Neutrophil (primary cell): ENCODE data around the gene MADD.

Source experiments
- H3K27ac ChIP-seq: fragments of 200-600 bp; sonication (generic); 2 replicates; pipeline ENCODE4 v1.5.1; 2016; ENCODE audit warnings: mild to moderate bottlenecking, moderate library complexity
- H3K27me3 ChIP-seq: fragments of 200-600 bp; sonication (generic); 2 replicates; pipeline ENCODE4 v1.6.0; 2016; ENCODE audit warnings: mild to moderate bottlenecking
- H3K36me3 ChIP-seq: fragments of 200-600 bp; sonication (generic); 2 replicates; pipeline ENCODE4 v1.5.1; 2017
- H3K4me1 ChIP-seq, 2 experiments: fragments of 200-600 bp in 1 of 2; sonication (generic) in 1 of 2; 1 replicate in 1 of 2; 2 replicates in 1 of 2; pipeline versions ENCODE4 v1.5.1 to v1.6.1; 2013 to 2016; ENCODE audit warnings: low read depth in 1 of 2, low read length in 1 of 2, mild to moderate bottlenecking in 1 of 2, moderate library complexity in 1 of 2; ENCODE audit not compliant: control insufficient read depth in 1 of 2, insufficient read depth in 1 of 2
- H3K4me3 ChIP-seq, 2 experiments: fragments of 200-600 bp in 1 of 2; sonication (generic) in 1 of 2; 1 replicate in 1 of 2; 2 replicates in 1 of 2; pipeline ENCODE4 v1.5.1; 2013 to 2016; ENCODE audit warnings: low read depth in 1 of 2, low read length in 1 of 2, mild to moderate bottlenecking in 1 of 2, moderate library complexity in 1 of 2
- H3K9me3 ChIP-seq: fragments of 200-600 bp; sonication (generic); 2 replicates; pipeline ENCODE4 v1.5.1; 2016
- CTCF ChIP-seq: fragments of 200-600 bp; sonication (generic); IDR thresholded peaks from 2 replicates; pipeline ENCODE4 v1.5.1; 2016; ENCODE audit warnings: antibody characterized with exemption

MADD gene

GRCh38 chr11:47269829-47270305 is at the start of gene MADD:
TSS of gene MADD (plus strand) at chr11:47270133.
- peaks cover 26 to 31% of the 10 kb centered on the region in 2 experiments for H3K4me1 ChIP-seq
- no peak for TF ChIP-seq CTCF

GRCh38 chr11:47220401-47220821 is 49.5 kb upstream of the MADD start:
- Histone ChIP-seq H3K27me3 (no peaks in the 10 kb centered on the region), H3K4me3 (no peak overlapping the region), H3K4me1 (peaks cover 10% of the 10 kb centered on the region in 2 experiments), H3K36me3 (peaks cover 18% of the 10 kb centered on the region), H3K9me3 (no peaks in the 10 kb centered on the region), H3K27ac (no peak overlapping the region)
- no peak for TF ChIP-seq CTCF

More at GRCh38 chr11:47269829-47270305, at the start of gene MADD:
- Histone ChIP-seq H3K36me3 (peaks cover 6% of the 10 kb centered on the region), H3K9me3 (no peaks in the 10 kb centered on the region), H3K27ac (peak within 1 kb of the TSS; percentile 92), H3K27me3 (no peaks in the 10 kb centered on the region), H3K4me3 (peak within 1 kb of the TSS; percentile 90 to 97)

DNA sequence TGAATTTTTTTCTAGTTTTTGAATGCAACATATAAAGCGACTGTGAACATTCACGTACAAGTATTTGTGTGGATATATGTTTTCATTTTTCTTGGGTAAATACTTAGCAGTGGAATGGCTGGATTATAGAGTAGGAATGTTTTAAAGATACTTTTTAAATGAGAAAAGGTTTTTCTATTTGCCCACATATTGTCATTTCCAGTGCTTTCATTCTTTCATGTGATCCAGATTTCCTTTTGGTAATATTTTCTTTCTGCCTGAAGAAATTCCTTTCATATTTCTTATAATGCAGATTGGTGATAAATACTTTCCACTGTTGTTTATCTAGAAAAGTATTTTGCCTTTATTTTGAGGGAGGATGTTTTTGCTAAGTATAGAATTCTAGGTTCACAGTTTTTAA is 47.2 kb upstream of the MADD start:
- H3K4me3 ChIP-seq = no peak overlapping the region
- H3K4me1 ChIP-seq = no peaks in the 10 kb centered on the region
- peaks cover 18% of the 10 kb centered on the region for H3K36me3 ChIP-seq
- no peaks in the 10 kb centered on the region for H3K9me3 ChIP-seq
- no peak overlapping the region for H3K27ac ChIP-seq
- no peak for TF ChIP-seq CTCF
- H3K27me3 ChIP-seq = no peaks in the 10 kb centered on the region

GRCh38 chr11:47225552-47226400 is 44.2 kb upstream of the MADD start:
- no peak overlapping the region for H3K4me3 ChIP-seq
- H3K9me3 ChIP-seq = no peaks in the 10 kb centered on the region
- H3K4me1 ChIP-seq = no peaks in the 10 kb centered on the region
- no peak for TF ChIP-seq CTCF
- H3K27ac ChIP-seq = no peak overlapping the region
- no peaks in the 10 kb centered on the region for H3K27me3 ChIP-seq
- peaks cover 17% of the 10 kb centered on the region for H3K36me3 ChIP-seq

DNA sequence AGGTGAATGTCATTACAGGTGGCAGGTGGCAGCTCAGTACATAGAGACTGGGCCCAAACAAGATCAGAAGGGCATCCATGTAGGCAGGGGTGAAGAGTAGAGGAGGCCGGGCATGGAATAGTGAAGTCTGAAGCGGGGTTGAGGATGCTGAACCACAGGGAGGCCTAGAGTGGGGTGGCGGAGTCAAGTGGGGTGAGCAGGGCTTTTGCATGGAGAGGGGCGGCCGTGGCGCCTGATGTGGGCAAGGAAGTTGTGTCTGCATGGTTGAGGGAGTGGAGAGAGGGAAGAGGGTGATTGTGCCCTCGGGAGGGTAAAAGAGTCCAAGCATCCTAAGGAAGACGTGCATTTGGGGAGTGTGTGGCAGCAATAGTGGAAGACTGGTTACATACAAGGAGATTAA is 40.8 kb upstream of the MADD start:
- no peaks in the 10 kb centered on the region for H3K4me1 ChIP-seq
- no peaks in the 10 kb centered on the region for H3K27me3 ChIP-seq
- no peaks in the 10 kb centered on the region for H3K9me3 ChIP-seq
- no peak overlapping the region for H3K4me3 ChIP-seq
- H3K36me3 ChIP-seq = peaks cover 7% of the 10 kb centered on the region
- H3K27ac ChIP-seq = no peak overlapping the region
- no peak for TF ChIP-seq CTCF
